H9 (cell line): ENCODE results near the gene RORC. TPM values are rescaled to one million over a fixed set of nuclear protein-coding genes. Genes with fewer than 3 reads are reported as not detected.

Experiments used
- DNase-seq: peaks from one replicate; pipeline ENCODE4 v3.0.0-alpha.2; 2017
- H2AFZ ChIP-seq: one replicate; pipeline ENCODE4 v1.6.1; 2013; ENCODE audit warnings: mild to moderate bottlenecking, low read length, control low read depth, moderate library complexity
- H2AK5ac ChIP-seq: 2 replicates; pipeline ENCODE4 v1.6.1; 2013; ENCODE audit warnings: low read length, control low read depth, mixed read lengths; ENCODE audit not compliant: insufficient read length
- H2BK120ac ChIP-seq: one replicate; pipeline ENCODE4 v1.6.1; 2013; ENCODE audit warnings: low read depth, mild to moderate bottlenecking, low read length, control low read depth, inconsistent platforms; ENCODE audit not compliant: poor library complexity, severe bottlenecking
- H2BK12ac ChIP-seq: 2 replicates; pipeline ENCODE4 v1.6.1; 2013; ENCODE audit warnings: low read length, control low read depth, mixed read lengths, low read depth; ENCODE audit not compliant: insufficient read length
- H2BK15ac ChIP-seq: 2 replicates; pipeline ENCODE4 v1.6.1; 2013; ENCODE audit warnings: low read depth, low read length, control low read depth
- H2BK20ac ChIP-seq: one replicate; pipeline ENCODE4 v1.6.1; 2013; ENCODE audit warnings: low read depth, mild to moderate bottlenecking, low read length, control low read depth, inconsistent platforms; ENCODE audit not compliant: poor library complexity, severe bottlenecking
- H2BK5ac ChIP-seq: 2 replicates; pipeline ENCODE4 v1.6.1; 2013; ENCODE audit warnings: low read length, control low read depth, mixed read lengths; ENCODE audit not compliant: insufficient read length
- H3K14ac ChIP-seq: 2 replicates; pipeline ENCODE4 v1.6.1; 2013; ENCODE audit warnings: low read length, control low read depth; ENCODE audit not compliant: insufficient read depth
- H3K18ac ChIP-seq: 2 replicates; pipeline ENCODE4 v1.6.1; 2013; ENCODE audit warnings: low read depth, mild to moderate bottlenecking, mixed read lengths, low read length, control low read depth; ENCODE audit not compliant: insufficient read length
- H3K23ac ChIP-seq: 2 replicates; pipeline ENCODE4 v1.6.1; 2013; ENCODE audit warnings: low read length, control low read depth, mixed read lengths, low read depth; ENCODE audit not compliant: insufficient read length
- H3K23me2 ChIP-seq: 2 replicates; pipeline ENCODE4 v1.6.1; 2013; ENCODE audit warnings: low read depth, mild to moderate bottlenecking, mixed read lengths, low read length, control low read depth; ENCODE audit not compliant: insufficient read length, poor library complexity, severe bottlenecking
- H3K27ac ChIP-seq: 2 replicates; pipeline ENCODE4 v1.5.1; 2013; ENCODE audit warnings: low read length, control low read depth, mixed read lengths, low read depth; ENCODE audit not compliant: insufficient read length
- H3K27me3 ChIP-seq: 2 replicates; pipeline ENCODE4 v1.6.1; 2013; ENCODE audit warnings: low read length, control low read depth, inconsistent platforms; ENCODE audit not compliant: insufficient read depth
- H3K4ac ChIP-seq: 2 replicates; pipeline ENCODE4 v1.6.1; 2013; ENCODE audit warnings: low read depth, mild to moderate bottlenecking, control low read depth, inconsistent platforms, low read length, moderate library complexity
- H3K4me1 ChIP-seq: 2 replicates; pipeline ENCODE4 v1.6.1; 2013; ENCODE audit warnings: low read length, control low read depth, inconsistent platforms; ENCODE audit not compliant: insufficient read depth
- H3K4me2 ChIP-seq: 2 replicates; pipeline ENCODE4 v1.6.1; 2013; ENCODE audit warnings: low read length, control low read depth, mixed read lengths; ENCODE audit not compliant: insufficient read length, insufficient read depth
- H3K56ac ChIP-seq: 2 replicates; pipeline ENCODE4 v1.6.1; 2013; ENCODE audit warnings: low read depth, mild to moderate bottlenecking, mixed read lengths, low read length, control low read depth; ENCODE audit not compliant: insufficient read length
- H3K79me1 ChIP-seq: 2 replicates; pipeline ENCODE4 v1.6.1; 2013; ENCODE audit warnings: low read depth, mild to moderate bottlenecking, moderate library complexity, low read length, control low read depth, inconsistent platforms; ENCODE audit not compliant: insufficient read depth, poor library complexity, severe bottlenecking
- H3K79me2 ChIP-seq: 2 replicates; pipeline ENCODE4 v1.6.1; 2013; ENCODE audit warnings: low read length, control low read depth, inconsistent platforms; ENCODE audit not compliant: insufficient read depth
- H3K9ac ChIP-seq: 2 replicates; pipeline ENCODE4 v1.6.1; 2013; ENCODE audit warnings: low read length, control low read depth, mixed read lengths; ENCODE audit not compliant: insufficient read length; ENCODE audit errors: extremely low read depth
- H3K9me3 ChIP-seq: one replicate; pipeline ENCODE4 v1.6.1; 2013; ENCODE audit warnings: low read depth, low read length, inconsistent platforms; ENCODE audit not compliant: control insufficient read depth
- H3T11ph ChIP-seq: one replicate; pipeline ENCODE4 v1.6.1; 2013; ENCODE audit warnings: mild to moderate bottlenecking, low read length, control low read depth, inconsistent platforms
- H4K20me1 ChIP-seq: one replicate; pipeline ENCODE4 v1.6.1; 2013; ENCODE audit not compliant: control insufficient read depth, insufficient read length, insufficient read depth
- H4K5ac ChIP-seq: 2 replicates; pipeline ENCODE4 v1.6.1; 2013; ENCODE audit warnings: low read depth, mild to moderate bottlenecking, mixed read lengths, low read length, control low read depth; ENCODE audit not compliant: insufficient read length
- H4K8ac ChIP-seq: replicated peaks from 2 replicates; pipeline ENCODE4 v1.6.1; 2013; ENCODE audit warnings: low read length, control low read depth, mixed read lengths, low read depth; ENCODE audit not compliant: insufficient read length
- H4K91ac ChIP-seq: 2 replicates; pipeline ENCODE4 v1.6.1; 2013; ENCODE audit warnings: low read depth, mild to moderate bottlenecking, moderate library complexity, mixed read lengths, low read length, control low read depth; ENCODE audit not compliant: insufficient read length
- H3K27ac Mint-ChIP-seq, 3 experiments: 2 replicates in 2 of 3; 3 replicates in 1 of 3; pipeline ENCODE4 v1.8.0; 2020 to 2021; ENCODE audit warnings: mixed read lengths in 3 of 3, mild to moderate bottlenecking in 1 of 3, moderate library complexity in 1 of 3
- H3K27me3 Mint-ChIP-seq: 2 replicates; pipeline ENCODE4 v1.8.0; 2021; ENCODE audit warnings: low read depth, mild to moderate bottlenecking, moderate library complexity, mixed read lengths
- H3K36me3 Mint-ChIP-seq, 3 experiments: 2 replicates in 2 of 3; 3 replicates in 1 of 3; pipeline ENCODE4 v1.8.0; 2020 to 2021; ENCODE audit warnings: low read depth in 3 of 3, mixed read lengths in 3 of 3; ENCODE audit not compliant: insufficient read depth in 1 of 3
- H3K4me1 Mint-ChIP-seq, 2 experiments: 2 replicates each; pipeline ENCODE4 v1.8.0; 2020; ENCODE audit warnings: mixed read lengths in 2 of 2
- H3K4me3 Mint-ChIP-seq, 2 experiments: 2 replicates in 1 of 2; 3 replicates in 1 of 2; pipeline ENCODE4 v1.8.0; 2020 to 2021; ENCODE audit warnings: mild to moderate bottlenecking in 2 of 2, mixed read lengths in 2 of 2, moderate library complexity in 1 of 2
- H3K9me3 Mint-ChIP-seq, 2 experiments: 2 replicates in 1 of 2; 3 replicates in 1 of 2; pipeline ENCODE4 v1.8.0; 2020; ENCODE audit warnings: mild to moderate bottlenecking in 2 of 2, mixed read lengths in 2 of 2, moderate library complexity in 1 of 2
- WGBS: extraction: QIAGEN DNeasy Blood & Tissue Kit; methylation state at CpG from one replicate; pipeline ENCODE4 v1.1.7; 2013; ENCODE audit warnings: missing lambda C conversion rate, low lambda C conversion rate, mixed read lengths; ENCODE audit not compliant: insufficient read length; ENCODE audit errors: extremely low coverage; 5-methylcytosine and 5-hydroxymethylcytosine counted together
- total RNA-seq: library from RNA; stranded (reverse); gene quantifications from 2 replicates; pipeline ENCODE4 v1.2.1, GENCODE V29; 2021
- TF ChIP-seq, protein P1 (sequence below): fragments of 200-600 bp; sonication (generic); conservative IDR thresholded peaks from 3 replicates; pipeline ENCODE4 v1.8.0; 2021; ENCODE audit warnings: antibody characterized with exemption, mild to moderate bottlenecking

Gene RORC
- total RNA-seq, 1 experiment from 2014 or later, result 0.52 TPM

- peaks cover 30% of the 10 kb centered on the region for H3K23me2 ChIP-seq
- no peaks in the 10 kb centered on the region for H4K20me1 ChIP-seq
- no peak overlapping the region for H3K18ac ChIP-seq
- H3K27me3 ChIP-seq, result peaks cover 8% of the 10 kb centered on the region; the same call in 1 of the 2 replicates
- H2AK5ac ChIP-seq, result no peak overlapping the region
- Mint-ChIP-seq H3K36me3 (no peaks in the 10 kb centered on the region; a peak in 1 of 7 replicates), H3K4me1 (peaks cover 22 to 37% of the 10 kb centered on the region in 2 experiments), H3K27me3 (peaks cover 32% of the 10 kb centered on the region), H3K9me3 (no peaks in the 10 kb centered on the region; a peak in 1 of 5 replicates), H3K4me3 (no peak overlapping the region), H3K27ac (no peak overlapping the region)
- H2AFZ ChIP-seq, result no peak overlapping the region
- H3K79me2 ChIP-seq, result no peaks in the 10 kb centered on the region
- H2BK20ac ChIP-seq, result no peak overlapping the region
- no peak overlapping the region for H3K23ac ChIP-seq
- H3T11ph ChIP-seq, result no peak overlapping the region
- H3K4me2 ChIP-seq, result no peak overlapping the region
- no peak overlapping the region for H4K5ac ChIP-seq
- H2BK120ac ChIP-seq, result no peak overlapping the region
- no peak overlapping the region for H3K4ac ChIP-seq
- H3K4me1 ChIP-seq, result peaks cover 4% of the 10 kb centered on the region; the same call in 1 of the 2 replicates
- no peak overlapping the region for H2BK5ac ChIP-seq
- no peaks in the 10 kb centered on the region for H3K79me1 ChIP-seq
- DNase-seq, result no peak
- no peaks in the 10 kb centered on the region for H3K9me3 ChIP-seq
- TF ChIP-seq, protein P1, sequence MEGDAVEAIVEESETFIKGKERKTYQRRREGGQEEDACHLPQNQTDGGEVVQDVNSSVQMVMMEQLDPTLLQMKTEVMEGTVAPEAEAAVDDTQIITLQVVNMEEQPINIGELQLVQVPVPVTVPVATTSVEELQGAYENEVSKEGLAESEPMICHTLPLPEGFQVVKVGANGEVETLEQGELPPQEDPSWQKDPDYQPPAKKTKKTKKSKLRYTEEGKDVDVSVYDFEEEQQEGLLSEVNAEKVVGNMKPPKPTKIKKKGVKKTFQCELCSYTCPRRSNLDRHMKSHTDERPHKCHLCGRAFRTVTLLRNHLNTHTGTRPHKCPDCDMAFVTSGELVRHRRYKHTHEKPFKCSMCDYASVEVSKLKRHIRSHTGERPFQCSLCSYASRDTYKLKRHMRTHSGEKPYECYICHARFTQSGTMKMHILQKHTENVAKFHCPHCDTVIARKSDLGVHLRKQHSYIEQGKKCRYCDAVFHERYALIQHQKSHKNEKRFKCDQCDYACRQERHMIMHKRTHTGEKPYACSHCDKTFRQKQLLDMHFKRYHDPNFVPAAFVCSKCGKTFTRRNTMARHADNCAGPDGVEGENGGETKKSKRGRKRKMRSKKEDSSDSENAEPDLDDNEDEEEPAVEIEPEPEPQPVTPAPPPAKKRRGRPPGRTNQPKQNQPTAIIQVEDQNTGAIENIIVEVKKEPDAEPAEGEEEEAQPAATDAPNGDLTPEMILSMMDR, result no peak
- H2BK12ac ChIP-seq, result no peak overlapping the region
- no peak overlapping the region for H3K27ac ChIP-seq
- no peak overlapping the region for H2BK15ac ChIP-seq
- no peak overlapping the region for H4K91ac ChIP-seq
- H3K14ac ChIP-seq, result no peak overlapping the region
- no CpG with 5 or more reads among the region's 7 CpGs for WGBS
- H4K8ac ChIP-seq, result no peak overlapping the region
- H3K56ac ChIP-seq, result no peak overlapping the region
- no peak overlapping the region for H3K9ac ChIP-seq
Observed at GRCh38 chr1:151835596-151835995, 4.0 kb upstream of the RORC start.
